NCI-H1930 (cell line): ENCODE measurements around the gene PRSS8.

ENCODE experiments used
- DNase-seq, 2 experiments: peaks; one replicate each; lab custom pipeline; 2025; lab: John Stamatoyannopoulos, UW

The PRSS8 gene

GRCh38 chr16:31128711-31129567, 6.6 kb downstream of the PRSS8 start:
- no peak for DNase-seq

- DNase-seq, result no peak
Measured at GRCh38 chr16:31127182-31127581, 8.3 kb downstream of the PRSS8 start.

GRCh38 chr16:31125844-31126243, 9.7 kb downstream of the PRSS8 start:
- DNase-seq, result no peak

GRCh38 chr16:31120129-31120528, 15.4 kb downstream of the PRSS8 start:
- no peak for DNase-seq

- no peak for DNase-seq
Measured at GRCh38 chr16:31118223-31119155, 17.0 kb downstream of the PRSS8 start.

GRCh38 chr16:31117384-31118222, 17.9 kb downstream of the PRSS8 start, which contains the start of gene KAT8:
KAT8 (plus strand) TSS chr16:31117664; CDS start chr16:31117682, 18 bp downstream.
- peak; percentile 99 for DNase-seq

GRCh38 chr16:31114468-31114867, 21.1 kb downstream of the PRSS8 start:
- no peak for DNase-seq

GRCh38 chr16:31113121-31114120, 22.1 kb downstream of the PRSS8 start:
- DNase-seq, result no peak

- no peak for DNase-seq
Measured at GRCh38 chr16:31112711-31113110, 22.8 kb downstream of the PRSS8 start.

GRCh38 chr16:31111881-31112466, 23.6 kb downstream of the PRSS8 start:
- no peak for DNase-seq

- no peak for DNase-seq
Measured at GRCh38 chr16:31110106-31111034, 25.2 kb downstream of the PRSS8 start.

GRCh38 chr16:31109622-31110021, 25.9 kb downstream of the PRSS8 start:
- no peak for DNase-seq

- no peak for DNase-seq
Measured at GRCh38 chr16:31108794-31109558, 26.6 kb downstream of the PRSS8 start.

- DNase-seq, result peak; percentile 51 to 76
Measured at GRCh38 chr16:31108035-31108793, 27.3 kb downstream of the PRSS8 start, which contains the start of gene BCKDK. BCKDK (plus strand) TSS chr16:31108386; CDS start chr16:31109224, 838 bp downstream.

GRCh38 chr16:31107465-31107867, 28.1 kb downstream of the PRSS8 start:
- no peak for DNase-seq

GRCh38 chr16:31106509-31107464, 28.7 kb downstream of the PRSS8 start:
- no peak for DNase-seq
